Stimulated activated CD8-positive, alpha-beta memory T cell treated with anti-CD3 and anti-CD28 coated beads, Interleukin-4, amount 100 ng/mL, for 48 hours (primary cell): Measurements from ENCODE around the gene LPIN3.
A peak's percentile ranks its signal among the peaks of the same experiment; 100 is the strongest.
"Not testable (repeated sequence)": the region's sequence is repeated elsewhere in the genome, so short reads cannot be mapped to it uniquely, and the experiment has no call there.

Experiments
- DNase-seq: peaks from one replicate; pipeline ENCODE4 v3.0.0-alpha.2; 2020

LPIN3 gene, protein sequence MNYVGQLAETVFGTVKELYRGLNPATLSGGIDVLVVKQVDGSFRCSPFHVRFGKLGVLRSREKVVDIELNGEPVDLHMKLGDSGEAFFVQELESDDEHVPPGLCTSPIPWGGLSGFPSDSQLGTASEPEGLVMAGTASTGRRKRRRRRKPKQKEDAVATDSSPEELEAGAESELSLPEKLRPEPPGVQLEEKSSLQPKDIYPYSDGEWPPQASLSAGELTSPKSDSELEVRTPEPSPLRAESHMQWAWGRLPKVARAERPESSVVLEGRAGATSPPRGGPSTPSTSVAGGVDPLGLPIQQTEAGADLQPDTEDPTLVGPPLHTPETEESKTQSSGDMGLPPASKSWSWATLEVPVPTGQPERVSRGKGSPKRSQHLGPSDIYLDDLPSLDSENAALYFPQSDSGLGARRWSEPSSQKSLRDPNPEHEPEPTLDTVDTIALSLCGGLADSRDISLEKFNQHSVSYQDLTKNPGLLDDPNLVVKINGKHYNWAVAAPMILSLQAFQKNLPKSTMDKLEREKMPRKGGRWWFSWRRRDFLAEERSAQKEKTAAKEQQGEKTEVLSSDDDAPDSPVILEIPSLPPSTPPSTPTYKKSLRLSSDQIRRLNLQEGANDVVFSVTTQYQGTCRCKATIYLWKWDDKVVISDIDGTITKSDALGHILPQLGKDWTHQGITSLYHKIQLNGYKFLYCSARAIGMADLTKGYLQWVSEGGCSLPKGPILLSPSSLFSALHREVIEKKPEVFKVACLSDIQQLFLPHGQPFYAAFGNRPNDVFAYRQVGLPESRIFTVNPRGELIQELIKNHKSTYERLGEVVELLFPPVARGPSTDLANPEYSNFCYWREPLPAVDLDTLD

DNA sequence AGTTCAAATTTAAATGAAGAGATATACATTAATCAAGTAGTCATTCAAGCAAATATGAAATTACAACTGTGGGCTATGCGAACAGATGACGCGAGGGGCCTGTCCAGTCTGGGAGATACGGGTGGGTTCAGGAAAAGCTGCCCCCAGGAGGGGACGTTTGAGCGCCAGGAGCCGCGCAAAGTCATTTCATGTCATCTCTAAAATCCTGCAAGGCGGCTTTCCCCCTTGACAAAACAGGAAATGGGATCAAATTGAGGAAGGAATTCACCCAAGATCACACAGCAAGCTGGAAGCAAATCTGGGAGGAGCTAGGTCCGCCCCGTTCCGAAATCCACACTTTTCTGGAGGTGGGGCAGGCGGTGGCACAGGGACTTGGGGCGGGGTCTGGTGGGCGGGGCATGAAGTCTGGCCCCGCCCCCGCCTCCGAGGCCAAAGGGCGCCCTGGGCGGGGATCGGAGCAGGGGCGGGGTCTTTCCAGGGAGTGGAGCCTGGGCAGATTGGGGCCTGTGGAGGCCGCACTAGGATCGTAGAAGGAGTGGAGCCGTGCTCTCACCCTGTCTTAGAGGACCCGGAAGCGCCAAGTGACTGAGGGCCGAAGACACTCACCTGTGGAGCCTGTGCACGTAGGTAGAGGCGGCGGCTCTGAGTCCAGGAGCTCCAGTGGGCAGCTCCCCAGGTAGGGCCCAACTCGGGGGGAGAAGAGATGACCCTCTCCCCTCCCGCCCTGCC, at the start of gene LPIN3:
TSS of gene LPIN3 (plus strand) at position 495 of the 729 bp plus-strand sequence. CDS start 4,983 bp downstream, outside the sequence.
- DNase-seq, result peak; percentile 78

DNA sequence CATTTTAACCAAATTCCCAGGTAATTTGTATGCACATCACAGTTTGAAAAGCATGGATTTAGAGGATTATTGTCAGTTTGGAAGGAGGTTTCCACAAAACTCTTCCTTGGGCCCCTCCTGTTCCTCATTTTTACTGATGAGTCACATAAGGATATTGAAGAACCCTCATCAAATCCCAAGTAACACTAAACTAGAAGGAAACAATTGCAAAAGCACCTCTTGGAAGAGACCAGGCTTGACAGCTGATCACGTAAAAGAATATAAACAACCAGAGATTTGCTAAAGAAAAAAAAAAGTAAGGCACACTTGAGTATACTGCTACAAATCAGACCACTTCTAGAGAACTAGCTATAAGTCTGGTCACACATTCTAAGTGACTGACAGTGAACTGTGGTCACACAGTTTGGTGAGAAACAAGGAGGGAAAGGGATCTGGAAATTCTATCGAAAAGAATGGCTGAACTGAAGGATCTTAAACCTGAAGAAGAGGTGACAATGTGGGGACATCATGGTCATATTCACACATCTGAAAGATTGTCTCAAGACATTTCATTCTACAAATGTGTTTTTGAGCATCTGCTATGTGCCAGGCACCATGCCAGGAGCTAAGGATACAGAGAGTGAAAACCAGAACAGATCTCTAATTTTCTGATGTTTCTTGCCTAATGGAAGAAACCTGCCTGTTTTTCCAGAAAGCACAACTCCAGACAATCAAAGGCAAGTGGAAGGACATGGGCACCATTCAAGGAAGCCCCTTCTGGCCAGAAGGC, 47.2 kb upstream of the LPIN3 start:
- no peak for DNase-seq

DNA sequence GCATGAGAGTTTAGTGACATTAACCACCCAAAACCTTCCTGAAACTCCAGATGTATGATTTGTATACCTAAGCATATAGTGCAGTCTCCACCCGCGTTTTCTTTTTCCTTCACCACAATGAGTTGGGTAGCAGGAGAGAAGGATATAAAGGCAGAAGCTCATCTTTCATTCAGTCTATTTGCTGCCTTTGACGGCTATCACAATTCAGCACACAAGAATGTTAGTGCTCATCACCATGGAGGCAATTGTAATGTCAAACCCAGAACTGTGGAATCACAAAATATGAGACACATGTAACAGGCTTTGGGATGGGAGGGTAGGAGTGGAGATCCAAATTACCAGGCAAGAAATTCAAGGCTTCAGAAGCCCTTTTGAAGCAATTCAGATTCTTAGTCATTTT, 40.7 kb upstream of the LPIN3 start:
- no peak for DNase-seq

DNA sequence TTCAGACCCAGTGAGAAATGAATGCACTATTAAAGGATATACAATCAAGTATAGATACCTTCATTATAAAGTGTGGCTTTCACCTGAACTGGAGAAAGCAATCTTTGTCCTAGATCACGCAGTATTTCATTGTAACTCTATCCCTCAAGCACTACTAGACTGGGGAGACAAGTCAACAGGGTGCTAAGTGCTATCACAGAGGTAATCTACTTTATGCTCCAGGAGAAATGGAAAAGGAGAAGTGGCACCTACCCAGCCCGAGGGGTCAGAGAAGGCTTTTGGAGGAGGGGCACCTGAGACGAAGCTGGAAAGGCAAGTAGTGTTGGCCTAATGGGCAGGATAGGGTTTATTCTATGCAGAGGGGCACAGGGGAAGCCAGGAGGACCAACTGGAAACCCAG, 40.2 kb upstream of the LPIN3 start:
- DNase-seq, result no peak

DNA sequence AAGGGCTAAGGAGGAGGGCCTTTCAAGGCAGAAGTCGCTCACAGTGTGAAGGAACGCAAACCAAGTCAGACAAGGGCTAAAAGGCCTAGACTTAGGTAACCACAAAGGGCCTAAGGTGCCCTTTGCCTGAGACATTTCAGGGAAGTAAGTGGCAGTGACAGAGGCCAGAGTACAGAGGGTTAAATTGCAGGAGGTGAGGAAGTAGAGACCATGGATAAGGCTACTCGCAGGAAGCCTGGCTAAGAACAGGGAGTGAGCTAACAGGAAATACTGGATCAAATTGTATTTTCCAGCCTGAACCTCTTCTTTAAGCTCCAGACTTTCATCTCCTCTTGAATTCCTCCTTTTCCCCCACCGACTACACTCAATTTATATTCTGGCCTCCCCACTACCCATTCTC, 39.7 kb upstream of the LPIN3 start:
- no peak for DNase-seq

DNA sequence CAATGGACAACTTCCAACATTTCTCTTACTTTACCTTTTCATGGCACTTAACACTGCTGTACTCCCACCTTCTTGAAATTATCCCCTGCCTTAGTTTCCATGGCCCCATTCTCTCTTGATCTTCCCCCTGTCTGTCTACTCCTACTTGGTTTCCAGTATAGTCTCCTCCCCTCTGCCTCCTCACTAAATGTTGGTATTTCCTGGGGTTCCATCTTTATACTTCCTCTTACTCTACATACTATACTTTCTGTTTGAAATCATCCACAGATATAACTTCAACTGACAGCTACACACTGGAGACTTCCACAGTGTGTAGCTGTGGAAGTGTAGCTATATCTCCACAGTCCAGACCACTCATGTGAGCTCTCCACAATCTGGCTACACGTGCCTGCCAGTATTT, 36.6 kb upstream of the LPIN3 start:
- no peak for DNase-seq

DNA sequence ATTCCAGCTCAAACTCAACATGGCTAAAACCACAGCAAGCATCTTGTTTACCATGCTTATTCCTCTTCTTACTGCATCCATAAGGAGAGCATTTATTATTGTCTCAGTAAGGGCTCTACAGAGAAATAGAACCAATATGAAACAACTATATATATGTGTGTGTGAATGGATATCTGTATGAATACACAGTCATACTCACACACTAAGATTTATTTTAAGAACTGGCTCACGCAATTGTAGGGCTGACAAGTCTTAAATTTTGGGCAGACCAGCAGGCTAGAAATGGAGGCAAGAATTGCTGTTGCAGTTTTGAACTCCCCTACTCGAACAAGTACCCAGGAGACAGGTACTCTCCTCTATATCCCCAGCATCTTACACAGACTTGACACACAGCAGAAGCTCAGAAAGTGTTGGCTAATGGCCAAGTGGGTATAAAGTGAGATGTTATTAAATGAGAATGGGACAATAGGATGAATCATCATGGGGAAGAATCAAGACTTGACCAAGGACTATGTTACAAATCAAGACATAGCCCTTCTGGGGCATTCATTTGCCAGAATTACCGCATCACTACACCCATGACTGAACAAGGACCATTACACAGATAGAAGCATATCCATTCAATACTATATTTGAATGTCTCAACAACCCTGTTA, 36.1 kb upstream of the LPIN3 start:
- no peak for DNase-seq

DNA sequence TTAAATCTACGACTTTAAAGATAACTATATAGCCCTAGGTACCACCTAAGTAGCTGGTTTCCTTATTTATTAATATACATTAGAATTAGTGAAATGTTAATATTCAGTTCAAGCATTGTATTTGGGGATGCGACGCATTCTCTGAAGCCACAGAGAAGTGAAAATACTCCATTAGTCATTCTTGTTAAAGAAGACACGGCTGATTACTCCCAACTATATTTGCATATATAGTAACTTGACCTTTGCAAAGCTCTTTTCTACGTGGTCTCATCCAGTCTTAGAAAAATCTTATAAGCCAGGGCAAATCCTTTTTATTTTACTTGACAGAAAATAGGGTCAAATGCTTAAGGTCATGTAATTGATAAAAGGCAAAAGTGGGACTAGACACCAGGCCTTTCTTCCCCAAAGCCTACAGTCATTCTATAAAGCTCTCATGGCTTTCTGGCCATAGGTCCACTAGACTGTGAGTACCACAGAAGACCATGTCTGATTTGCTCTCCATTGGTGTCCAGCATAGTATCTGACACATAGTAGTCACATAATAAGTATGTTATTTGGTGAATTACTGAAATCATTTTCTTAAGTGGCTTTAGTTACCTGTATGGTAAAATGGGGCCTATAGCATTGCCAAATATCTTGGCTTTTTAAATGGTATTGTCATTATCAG, 34.4 kb upstream of the LPIN3 start:
- no peak for DNase-seq

DNA sequence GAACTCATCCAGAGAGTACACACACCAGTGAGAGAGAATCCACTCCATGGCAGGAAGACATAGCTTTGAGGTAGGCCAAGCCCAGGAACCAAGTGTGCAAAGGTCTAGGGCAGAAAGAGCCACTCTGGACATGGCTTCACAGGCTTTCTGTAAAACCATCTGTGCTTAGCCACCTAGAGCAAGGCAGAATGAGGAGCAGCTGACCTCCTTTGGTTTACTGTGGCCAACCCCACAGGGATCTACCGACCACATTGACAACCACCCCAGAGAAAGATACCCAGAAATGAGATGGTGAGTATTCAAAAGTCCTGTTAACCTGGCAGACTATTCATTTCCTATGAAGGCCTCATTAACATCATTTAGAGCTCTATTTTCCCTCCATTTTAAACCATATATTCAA, 33.6 kb upstream of the LPIN3 start:
- DNase-seq, result no peak

DNA sequence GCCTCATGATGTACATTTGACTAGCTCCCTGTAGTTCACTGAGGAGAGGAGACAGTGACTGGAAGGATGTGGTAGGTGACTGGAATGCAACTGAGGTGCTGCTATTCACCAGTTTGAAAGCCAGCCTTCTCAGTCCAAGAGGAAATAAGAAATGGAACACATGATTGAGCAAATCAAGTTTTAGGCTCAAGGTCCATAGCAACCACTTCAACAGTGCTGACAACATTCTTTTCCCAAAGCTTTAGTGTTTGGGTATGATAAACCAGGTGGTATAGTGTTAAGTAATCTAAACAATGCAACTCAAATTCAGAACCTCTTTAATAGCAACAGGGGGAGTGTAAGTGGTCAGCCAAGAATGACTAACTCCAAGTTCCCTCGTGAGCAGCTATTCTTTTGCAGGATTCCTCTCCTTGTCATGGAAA, 32.3 kb upstream of the LPIN3 start:
- DNase-seq, result no peak

DNA sequence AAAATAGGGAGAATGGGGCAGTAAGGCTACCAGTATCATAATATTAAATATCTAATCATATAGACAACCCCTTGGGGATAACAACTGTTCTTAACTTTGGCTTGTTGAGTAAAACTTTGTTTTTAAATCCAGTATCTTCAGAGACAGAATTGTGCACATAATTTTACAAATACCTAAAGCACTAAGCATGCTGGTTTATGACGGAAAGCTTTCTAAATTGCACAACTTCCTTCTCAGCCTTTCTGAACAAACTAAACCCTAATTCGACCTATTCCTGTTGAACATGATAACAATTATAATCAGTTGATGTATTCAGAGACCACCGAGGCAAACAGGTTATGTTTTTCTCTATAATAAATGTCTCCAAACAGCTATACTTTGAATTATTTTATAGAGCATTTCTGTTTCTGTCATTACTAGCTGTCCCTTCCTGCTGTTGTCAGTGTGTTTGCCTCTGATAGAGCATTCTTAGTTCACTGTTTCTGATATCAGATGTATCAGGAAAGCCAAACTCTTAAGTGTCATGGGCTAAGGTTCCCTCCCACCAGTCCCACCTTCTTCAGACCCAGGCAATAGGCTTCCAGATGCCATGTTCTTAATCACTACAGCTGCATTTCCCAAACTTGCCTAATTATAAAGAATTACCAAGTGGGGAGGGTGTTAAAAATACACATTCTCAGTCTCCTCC, 31.8 kb upstream of the LPIN3 start:
- DNase-seq, result no peak

DNA sequence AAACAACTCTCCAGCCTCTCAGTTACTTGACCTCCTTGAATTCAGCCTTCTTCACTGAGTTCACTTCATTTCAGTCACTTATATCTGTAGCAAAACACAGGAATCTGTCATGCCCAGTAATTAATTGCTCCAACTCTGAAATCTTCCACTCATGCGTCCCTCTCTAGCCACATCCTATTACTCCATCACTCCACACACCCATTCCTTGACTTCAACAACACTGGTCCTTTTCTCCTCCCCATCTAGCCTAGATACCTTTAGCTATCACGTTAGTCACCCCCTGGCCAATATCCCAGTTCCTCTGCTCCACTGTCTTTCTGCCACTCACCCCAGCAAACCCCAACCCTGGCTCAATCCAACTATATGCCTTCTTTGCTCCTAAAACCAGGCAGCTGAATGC, 30.8 kb upstream of the LPIN3 start:
- no peak for DNase-seq

DNA sequence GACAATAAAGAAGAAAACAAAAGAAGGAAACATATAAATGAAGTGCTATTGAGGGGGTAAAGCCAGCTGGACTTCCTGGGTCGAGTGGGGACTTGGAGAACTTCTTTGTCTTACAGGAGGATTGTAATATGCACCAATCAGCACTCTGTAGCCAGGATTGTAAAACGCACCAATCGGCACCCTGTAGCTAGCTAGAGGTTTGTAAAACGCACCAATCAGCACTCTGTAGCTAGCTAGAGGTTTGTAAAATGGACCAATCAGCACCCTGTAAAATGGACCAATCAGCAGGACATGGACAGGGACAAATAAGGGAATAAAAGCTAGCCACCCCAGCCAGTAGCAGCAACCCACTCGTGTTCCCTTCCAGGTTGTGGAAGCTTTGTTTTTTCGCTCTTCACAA, 28.6 kb upstream of the LPIN3 start:
- DNase-seq, result not testable (repeated sequence)

DNA sequence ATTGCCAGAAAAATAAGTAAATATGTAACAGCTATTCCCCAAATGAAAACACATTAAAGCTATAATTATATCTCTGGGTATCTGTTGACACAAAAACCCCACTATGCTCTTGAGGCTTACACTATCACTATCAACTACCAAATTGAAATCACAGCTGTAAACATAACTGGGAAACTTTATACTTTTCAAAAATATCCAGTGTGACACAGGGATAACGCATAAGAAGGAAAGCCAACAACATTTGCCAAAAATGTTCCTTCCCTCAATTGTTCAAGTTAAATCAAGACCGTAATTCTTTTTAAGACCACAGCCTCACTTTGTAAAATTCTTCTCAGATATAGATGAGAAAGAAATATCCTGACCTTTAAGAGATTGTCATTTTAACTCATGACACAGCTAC, 26.2 kb upstream of the LPIN3 start:
- no peak for DNase-seq

DNA sequence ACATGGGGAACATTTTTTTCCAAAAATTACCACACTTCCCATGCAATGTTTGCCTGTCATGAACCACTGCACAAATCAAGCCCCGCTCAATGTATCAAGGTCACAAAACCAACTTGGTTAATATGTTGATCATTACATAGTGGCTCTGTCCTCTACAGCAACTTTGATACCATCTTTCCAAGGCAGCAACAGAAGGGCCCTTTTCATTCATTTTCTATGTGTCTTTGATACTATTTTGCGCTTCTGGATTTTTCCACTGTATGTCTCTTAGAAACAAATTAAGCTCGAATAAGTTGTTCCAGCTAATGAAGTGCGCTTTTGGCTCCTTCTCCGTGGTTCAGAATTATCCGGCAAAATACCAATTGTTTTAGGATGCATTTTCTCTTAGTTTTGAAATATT, 24.6 kb upstream of the LPIN3 start:
- DNase-seq, result no peak

DNA sequence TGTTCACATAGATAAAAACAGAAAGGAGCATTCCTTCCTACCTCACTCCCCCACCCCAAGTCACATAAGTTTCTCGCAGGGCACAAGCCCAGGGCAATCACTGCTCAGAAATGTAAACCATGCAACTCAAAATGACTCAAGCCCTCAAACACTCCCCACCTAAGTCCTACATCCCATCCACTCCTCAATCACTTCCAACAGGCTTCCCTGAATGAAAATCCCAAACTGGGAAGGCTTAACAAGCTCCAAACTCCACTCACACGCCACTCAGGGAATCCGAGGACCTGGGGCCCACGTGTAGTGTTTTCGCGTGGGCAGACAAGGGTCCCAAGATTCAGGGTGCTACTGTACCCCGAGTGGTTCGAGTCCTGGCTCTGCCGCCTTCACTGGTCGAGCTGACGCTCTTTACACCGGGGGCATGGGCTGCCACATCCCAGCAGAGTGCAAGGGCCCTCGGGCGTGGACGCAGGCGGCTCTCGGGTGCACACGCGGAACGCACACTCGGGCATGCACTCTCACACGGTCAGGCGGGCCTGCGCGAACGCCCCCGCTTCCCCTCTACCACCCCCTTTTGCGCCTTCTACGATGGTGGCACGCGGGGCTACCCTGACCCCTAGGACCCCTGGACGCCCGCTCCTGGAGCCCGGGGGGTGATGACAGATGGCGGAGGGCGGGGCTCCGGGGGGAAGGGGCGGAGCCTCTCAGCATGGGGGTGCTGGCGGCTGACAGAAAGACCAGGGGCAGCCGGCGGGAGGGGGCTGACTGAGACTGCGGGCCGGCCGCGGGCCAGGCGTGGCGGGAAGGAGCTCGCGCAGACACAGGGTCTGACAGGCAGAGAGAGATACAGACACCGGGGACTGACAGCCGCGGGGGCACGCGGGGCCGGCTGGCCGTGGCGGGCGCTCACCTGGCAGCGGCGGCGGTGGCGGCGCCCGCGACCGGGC, 23.7 kb upstream of the LPIN3 start:
- DNase-seq, result peak; percentile 90

DNA sequence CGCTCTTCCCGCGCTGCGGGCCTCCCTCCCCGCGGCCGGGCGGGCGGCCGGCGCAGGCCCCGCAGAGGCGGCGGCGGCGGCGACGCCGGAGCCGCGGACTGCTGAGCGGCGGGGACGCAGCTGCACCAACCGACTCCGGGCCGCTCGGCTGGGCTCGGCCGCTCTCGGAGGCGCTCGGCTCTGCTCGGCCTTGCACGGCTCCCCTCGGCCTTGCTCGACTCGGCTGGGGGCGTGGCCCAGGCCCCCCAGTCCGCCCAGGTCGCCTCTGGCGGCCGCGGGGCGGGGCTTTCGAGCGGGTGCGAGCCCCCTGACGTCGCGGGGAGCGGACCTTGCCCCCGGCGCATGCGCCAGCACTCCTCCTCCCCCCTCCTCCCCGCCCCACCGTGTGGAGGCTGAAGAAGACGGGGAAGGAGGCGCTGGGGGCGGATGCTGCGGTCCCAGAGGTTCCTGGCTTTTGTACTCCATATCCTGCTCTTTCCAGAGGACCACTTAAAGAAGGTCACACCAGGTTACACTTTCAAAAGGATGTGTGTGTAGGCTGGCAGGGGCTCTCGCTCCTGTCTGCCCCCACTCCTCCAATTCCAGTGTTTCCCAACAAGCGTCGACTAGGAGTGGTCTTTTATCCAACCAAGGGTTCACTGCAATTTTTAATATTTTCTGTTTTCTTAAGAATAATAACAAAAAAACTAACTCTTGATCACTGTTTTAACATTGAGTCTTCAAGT, 22.9 kb upstream of the LPIN3 start, which contains the start of gene ZHX3:
TSS of gene ZHX3 (minus strand) at position 186 of the 725 bp plus-strand sequence. CDS start 112,815 bp downstream, outside the sequence.
- peak; percentile 96 for DNase-seq

DNA sequence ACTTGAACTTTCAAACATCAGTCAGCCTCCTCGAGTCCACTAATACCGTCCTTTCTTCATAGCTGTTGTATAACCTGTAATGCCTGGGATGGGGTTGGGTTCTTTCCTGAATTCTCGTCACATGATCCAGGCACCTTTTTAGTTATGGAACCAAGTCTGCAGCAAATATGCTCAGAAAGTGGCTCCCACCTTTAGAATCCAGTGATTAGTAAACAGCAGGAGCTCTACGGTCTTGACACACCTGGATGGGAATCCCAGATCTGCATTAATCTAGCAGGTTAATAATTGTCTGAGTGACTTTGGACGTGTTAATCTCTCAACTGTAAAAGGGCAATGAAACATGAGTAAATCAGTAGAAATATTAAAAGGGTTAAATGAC, 22.4 kb upstream of the LPIN3 start:
- DNase-seq, result no peak

DNA sequence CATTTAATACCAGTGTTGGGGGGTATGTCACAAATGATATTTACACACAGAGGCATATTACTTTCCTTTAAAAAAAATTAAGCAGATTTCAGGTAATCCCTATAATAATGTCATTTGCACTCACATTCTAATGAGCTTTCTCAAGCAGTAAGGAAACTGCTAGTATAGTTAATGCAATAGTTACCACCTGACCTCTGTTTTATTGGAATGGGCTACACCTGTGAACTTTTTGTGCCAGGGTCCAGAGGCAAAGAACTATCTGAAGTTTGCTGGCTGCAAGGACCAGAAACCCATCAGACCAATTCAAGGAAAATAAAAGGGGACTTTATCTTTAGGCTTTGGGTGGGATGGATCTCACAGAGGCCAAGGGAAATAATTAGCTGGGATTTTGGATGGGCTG, 20.2 kb upstream of the LPIN3 start:
- DNase-seq, result no peak
